ENCODE results near the gene GPT2. TPM values are rescaled to one million over a fixed set of nuclear protein-coding genes. Genes with fewer than 3 reads are reported as not detected.

Gene GPT2
- total RNA-seq, 2 experiments from 2014 or later: 0.47 TPM; not detected in 1

- ChIA-PET POLR2A (no interaction called here), CTCF (no interaction called here)
- Mint-ChIP-seq H3K4me3 (no peak overlapping the region), H3K4me1 (ENCODE audit: low read depth) (no peaks in the 10 kb centered on the region), H3K36me3 (ENCODE audit: low read depth) (no peaks in the 10 kb centered on the region), H3K9me3 (no peaks in the 10 kb centered on the region), H3K27ac (no peak overlapping the region), H3K27me3 (no peaks in the 10 kb centered on the region)
- Histone ChIP-seq H3K4me3 (ENCODE audit: low read length) (no peak overlapping the region), H3K9me3 (ENCODE audit: control insufficient read depth in 1 of 2, insufficient read depth in 1 of 2, low read length in 2 of 2) (no peaks in the 10 kb centered on the region), H3K36me3 (ENCODE audit: insufficient read depth, low read length) (no peaks in the 10 kb centered on the region), H3K27me3 (ENCODE audit: control insufficient read depth in 1 of 2, insufficient read depth in 2 of 2, low read length in 2 of 2) (no peaks in the 10 kb centered on the region), H3K27ac (ENCODE audit: low read depth in 1 of 2, low read length in 2 of 2) (no peak overlapping the region), H3K4me1 (ENCODE audit: insufficient read depth, low read length) (peaks cover 9% of the 10 kb centered on the region)
- intact Hi-C loops (cut with DNase I, micrococcal nuclease): no loop called here
- DNase-seq (no peak), ATAC-seq (ENCODE audit: poor library complexity) (no peak)
- TF ChIP-seq CTCF (IDR thresholded peaks at IDR 0.05): no peak
Observed at GRCh38 chr16:46926470-46927225, 42.5 kb downstream of the GPT2 start.

GRCh38 chr16:46927273-46927672, 43.1 kb downstream of the GPT2 start:
- ChIA-PET CTCF (no interaction called here), POLR2A (no interaction called here)
- no peak for TF ChIP-seq CTCF (IDR thresholded peaks at IDR 0.05)
- ATAC-seq (ENCODE audit: poor library complexity): no peak
- Histone ChIP-seq H3K4me1 (ENCODE audit: insufficient read depth, low read length) (peaks cover 9% of the 10 kb centered on the region), H3K27ac (ENCODE audit: low read depth in 1 of 2, low read length in 2 of 2) (no peak overlapping the region), H3K9me3 (ENCODE audit: control insufficient read depth in 1 of 2, insufficient read depth in 1 of 2, low read length in 2 of 2) (no peaks in the 10 kb centered on the region), H3K27me3 (ENCODE audit: control insufficient read depth in 1 of 2, insufficient read depth in 2 of 2, low read length in 2 of 2) (no peaks in the 10 kb centered on the region), H3K4me3 (ENCODE audit: low read length) (no peak overlapping the region), H3K36me3 (ENCODE audit: insufficient read depth, low read length) (no peaks in the 10 kb centered on the region)
- no peak for DNase-seq
- no peaks in the 10 kb centered on the region for H3K27me3 Mint-ChIP-seq
- intact Hi-C loops (cut with DNase I, micrococcal nuclease): no loop called here
- no peak overlapping the region for H3K27ac Mint-ChIP-seq
- H3K4me3 Mint-ChIP-seq: no peak overlapping the region
- no peaks in the 10 kb centered on the region for H3K4me1 Mint-ChIP-seq (ENCODE audit: low read depth)
- H3K9me3 Mint-ChIP-seq: no peaks in the 10 kb centered on the region
- H3K36me3 Mint-ChIP-seq (ENCODE audit: low read depth): no peaks in the 10 kb centered on the region

- Mint-ChIP-seq H3K36me3 (ENCODE audit: low read depth) (no peaks in the 10 kb centered on the region), H3K4me3 (no peak overlapping the region), H3K9me3 (no peaks in the 10 kb centered on the region), H3K27me3 (no peaks in the 10 kb centered on the region), H3K27ac (no peak overlapping the region), H3K4me1 (ENCODE audit: low read depth) (no peaks in the 10 kb centered on the region)
- POLR2A ChIA-PET: no interaction called here
- peaks cover 9% of the 10 kb centered on the region for H3K4me1 ChIP-seq (ENCODE audit: insufficient read depth, low read length)
- no peak for TF ChIP-seq CTCF (IDR thresholded peaks at IDR 0.05)
- H3K4me3 ChIP-seq (ENCODE audit: low read length): no peak overlapping the region
- H3K27me3 ChIP-seq (ENCODE audit: control insufficient read depth in 1 of 2, insufficient read depth in 2 of 2, low read length in 2 of 2): no peaks in the 10 kb centered on the region
- no peaks in the 10 kb centered on the region for H3K36me3 ChIP-seq (ENCODE audit: insufficient read depth, low read length)
- ATAC-seq (ENCODE audit: poor library complexity) (no peak), DNase-seq (no peak)
- H3K27ac ChIP-seq (ENCODE audit: low read depth in 1 of 2, low read length in 2 of 2): no peak overlapping the region
- no peaks in the 10 kb centered on the region for H3K9me3 ChIP-seq (ENCODE audit: control insufficient read depth in 1 of 2, insufficient read depth in 1 of 2, low read length in 2 of 2)
- intact Hi-C loops (cut with DNase I, micrococcal nuclease): no loop called here
- CTCF ChIA-PET: interaction anchor here (1.4 kb wide), 2 partner anchors 109 to 255 kb away, joined by 3 read pairs; no protein-coding TSS in a partner anchor
Observed at GRCh38 chr16:46928811-46929210, 44.6 kb downstream of the GPT2 start.
